AG09319 (cell line): ENCODE results near the gene NUDC.

Experiments
- DNase-seq: peaks from one replicate; pipeline ENCODE4 v3.0.0-alpha.2; 2010; ENCODE audit warnings: low read depth; ENCODE audit errors: extremely low read depth
- TF ChIP-seq, protein P1 (sequence below): IDR thresholded peaks from 2 replicates; pipeline ENCODE4 v1.5.1; 2011; ENCODE audit warnings: low read depth, mild to moderate bottlenecking, inconsistent platforms, low read length, moderate library complexity

The NUDC gene

DNA sequence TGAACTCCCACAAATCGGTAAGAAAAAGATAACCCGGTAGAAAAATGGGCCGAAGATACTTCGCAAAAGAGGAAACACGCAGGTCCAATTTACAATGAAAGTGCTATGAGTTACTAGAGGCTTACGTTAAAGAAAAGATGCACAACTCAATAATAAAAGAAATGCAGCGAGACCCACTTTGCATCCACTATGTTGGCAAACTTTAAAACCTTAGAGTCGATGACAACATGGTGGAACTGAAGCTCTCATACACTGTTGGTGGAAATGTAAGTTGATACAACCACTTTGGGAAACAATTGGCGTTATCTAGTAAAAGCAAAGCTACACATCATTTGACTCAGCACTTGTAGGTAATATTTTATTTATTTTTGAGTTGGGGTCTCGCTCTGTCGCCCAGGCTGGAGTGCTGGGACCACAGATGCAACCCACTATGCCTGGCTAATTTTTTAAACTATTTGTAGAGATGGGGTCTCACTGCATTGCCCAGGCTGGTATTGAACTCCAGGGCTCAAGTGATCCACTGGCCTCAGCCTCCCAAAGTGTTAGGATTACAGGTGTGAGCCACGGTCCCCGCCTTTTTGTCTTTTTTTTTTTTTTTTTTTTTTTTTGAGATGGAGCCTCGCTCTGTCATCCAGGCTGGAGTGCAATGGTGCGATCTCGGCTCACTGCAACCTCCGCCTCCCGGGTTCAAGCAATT lies 20.6 kb upstream of the NUDC start:
- no peak for DNase-seq

DNA sequence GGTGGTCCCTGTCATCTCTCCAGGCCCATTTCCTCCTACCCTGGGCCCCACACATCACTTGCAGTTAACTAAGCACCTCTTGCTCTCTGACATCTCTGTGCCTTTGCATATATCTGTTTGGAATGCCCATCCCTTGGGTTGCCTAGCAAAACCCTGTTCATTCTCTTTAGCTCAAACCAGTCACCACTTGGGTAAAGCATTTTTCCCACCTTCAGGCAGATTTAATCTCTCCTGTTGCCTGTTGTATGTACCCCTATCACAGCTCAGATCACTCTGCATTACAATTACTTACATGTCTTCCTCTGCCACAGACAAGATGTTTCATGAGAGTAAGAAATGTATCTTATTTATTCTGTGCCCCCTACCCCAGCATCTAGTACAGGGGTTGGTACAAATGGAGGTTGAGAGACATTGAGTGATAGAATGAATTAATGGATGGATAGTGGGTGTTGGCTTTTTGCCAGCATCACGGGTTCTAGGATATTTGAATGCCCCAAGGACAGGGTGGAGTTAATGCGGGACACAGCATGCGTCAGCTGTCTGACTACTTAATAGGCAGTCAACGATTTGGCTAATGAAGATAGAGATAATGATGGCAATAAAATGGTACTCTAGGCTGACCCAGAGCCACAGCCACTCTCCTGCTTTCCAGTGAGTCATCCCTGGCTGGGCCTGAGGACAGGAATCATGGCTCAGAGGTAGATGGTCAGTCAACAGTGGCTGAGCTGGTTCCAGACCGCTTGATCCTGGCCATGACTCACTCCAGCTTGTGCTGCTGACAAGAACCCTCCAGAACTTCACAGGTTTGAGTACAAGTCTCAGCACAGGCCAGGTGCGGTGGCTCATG lies 14.2 kb upstream of the NUDC start:
- DNase-seq = no peak
- TF ChIP-seq, protein P1, sequence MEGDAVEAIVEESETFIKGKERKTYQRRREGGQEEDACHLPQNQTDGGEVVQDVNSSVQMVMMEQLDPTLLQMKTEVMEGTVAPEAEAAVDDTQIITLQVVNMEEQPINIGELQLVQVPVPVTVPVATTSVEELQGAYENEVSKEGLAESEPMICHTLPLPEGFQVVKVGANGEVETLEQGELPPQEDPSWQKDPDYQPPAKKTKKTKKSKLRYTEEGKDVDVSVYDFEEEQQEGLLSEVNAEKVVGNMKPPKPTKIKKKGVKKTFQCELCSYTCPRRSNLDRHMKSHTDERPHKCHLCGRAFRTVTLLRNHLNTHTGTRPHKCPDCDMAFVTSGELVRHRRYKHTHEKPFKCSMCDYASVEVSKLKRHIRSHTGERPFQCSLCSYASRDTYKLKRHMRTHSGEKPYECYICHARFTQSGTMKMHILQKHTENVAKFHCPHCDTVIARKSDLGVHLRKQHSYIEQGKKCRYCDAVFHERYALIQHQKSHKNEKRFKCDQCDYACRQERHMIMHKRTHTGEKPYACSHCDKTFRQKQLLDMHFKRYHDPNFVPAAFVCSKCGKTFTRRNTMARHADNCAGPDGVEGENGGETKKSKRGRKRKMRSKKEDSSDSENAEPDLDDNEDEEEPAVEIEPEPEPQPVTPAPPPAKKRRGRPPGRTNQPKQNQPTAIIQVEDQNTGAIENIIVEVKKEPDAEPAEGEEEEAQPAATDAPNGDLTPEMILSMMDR = no peak

More for the DNA sequence above, 20.6 kb upstream of the NUDC start:
- TF ChIP-seq, protein P1 = no peak

DNA sequence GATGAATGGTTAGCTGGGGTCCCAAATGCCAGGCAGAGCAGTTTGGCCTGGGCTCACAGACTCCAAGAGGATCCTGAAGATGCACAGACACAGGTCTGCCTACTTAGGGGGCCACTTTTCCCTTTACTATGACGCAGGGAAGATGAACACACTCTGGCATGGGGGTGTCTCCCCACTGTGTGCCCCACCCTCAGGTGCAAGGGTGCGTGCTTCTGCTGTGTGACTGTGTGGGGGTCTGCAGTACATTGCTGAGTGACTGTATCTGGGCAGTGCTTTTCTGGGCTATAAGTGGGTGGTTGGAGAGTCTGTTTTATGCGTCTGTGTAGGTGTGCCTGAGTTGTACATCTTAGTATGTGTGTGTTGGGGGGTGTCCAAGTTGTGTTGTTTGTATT lies 11.6 kb upstream of the NUDC start:
- no peak for DNase-seq
- TF ChIP-seq, protein P1 = no peak

DNA sequence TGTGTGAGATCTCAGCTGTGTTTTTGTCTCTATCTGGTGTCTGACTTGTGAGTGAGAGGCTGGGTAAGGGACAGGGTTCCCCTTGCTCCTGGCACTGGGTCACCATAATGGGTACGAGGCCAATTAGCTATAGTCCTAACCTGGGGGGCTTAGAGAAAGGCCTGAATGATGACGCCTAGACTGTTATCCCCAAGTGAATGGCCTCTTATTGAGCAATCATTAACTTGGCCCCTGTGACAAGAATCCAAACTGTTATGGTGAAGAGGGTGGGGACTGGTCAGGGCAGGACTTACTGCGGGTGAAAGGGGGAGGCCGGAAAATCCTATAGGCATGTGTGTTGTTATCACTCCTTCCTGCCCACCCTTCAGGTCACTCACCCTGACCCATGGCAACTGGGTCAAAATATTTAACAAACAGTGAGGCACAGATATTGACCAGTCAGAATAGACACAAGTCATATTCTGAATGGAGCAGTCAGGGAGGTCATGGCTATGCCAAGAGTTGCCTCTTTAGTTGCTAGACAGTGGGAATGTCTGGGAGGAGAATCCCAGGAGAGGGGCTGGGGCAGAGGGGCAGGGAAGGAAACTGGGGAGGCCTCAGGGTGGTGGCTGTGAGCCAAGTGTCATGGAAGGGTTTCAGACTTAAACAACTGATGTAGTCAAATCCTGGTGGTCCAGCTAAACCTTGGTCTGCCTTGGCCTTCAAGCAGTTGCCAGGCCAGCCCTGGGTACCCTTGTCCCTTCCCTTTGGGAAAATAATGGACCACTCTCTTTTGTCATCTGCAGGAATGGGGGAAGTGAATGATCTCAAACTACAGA lies 11.0 kb upstream of the NUDC start:
- DNase-seq = no peak
- TF ChIP-seq, protein P1 = no peak

DNA sequence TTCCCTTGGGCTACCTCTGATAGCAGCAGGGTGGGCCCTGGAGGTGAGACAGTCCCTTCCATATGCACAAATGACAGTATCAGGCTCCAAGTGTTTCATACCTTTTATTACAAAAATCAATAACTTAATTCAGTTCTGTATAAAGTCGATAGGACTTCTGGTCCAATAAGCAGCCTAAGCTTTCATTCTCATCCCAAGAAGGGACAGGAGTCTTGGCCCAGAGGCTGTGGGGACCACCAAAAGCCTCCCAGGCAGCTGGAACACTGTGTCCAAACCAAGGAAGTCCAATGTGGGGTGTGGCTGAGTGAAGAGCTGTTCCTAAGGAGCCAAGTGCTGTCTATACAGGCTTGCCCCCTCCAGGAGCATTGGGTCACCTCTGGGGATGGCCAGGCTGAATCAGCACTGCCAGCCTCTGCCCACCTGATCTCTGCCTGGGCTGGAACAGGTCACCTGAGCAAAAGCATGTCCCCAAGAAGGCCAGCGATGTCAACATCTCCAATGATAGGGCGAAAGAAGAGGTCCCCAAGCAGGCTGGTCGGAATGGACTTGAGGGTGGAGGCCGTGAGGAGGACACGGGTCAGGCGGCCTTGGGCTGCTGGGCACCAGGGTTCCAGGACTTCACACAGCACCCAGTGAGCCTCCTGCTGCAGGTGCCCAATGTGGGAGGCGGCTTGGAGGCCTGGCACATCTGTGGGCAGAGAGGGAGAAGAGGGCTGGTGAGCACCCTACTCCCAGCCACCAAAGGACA lies 10.0 kb upstream of the NUDC start:
- TF ChIP-seq, protein P1 = no peak
- DNase-seq = no peak

DNA sequence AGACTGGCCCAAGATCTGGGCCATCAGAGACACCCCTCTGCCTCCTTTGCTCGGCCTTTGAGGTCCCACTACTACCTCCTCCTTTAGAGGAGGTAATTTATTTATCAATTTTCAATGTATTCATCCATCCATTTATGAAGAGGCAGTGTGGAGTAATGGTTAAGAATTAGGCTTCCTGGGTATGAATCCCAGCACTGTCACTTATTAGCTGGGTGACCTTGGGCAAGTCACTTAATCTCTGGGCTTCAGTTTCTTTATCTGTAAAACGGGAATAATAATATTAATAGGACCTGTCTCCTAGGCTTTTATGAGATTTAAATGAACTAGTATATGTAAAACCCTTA lies 9.4 kb upstream of the NUDC start:
- DNase-seq = no peak
- TF ChIP-seq, protein P1 = no peak
